ENCODE results near the gene PITHD1. TPM values are rescaled to one million over a fixed set of nuclear protein-coding genes. Genes with fewer than 3 reads are reported as not detected.
"Not testable (repeated sequence)": the region's sequence is repeated elsewhere in the genome, so short reads cannot be mapped to it uniquely, and the experiment has no call there.

PITHD1 gene
- total RNA-seq, 1 donor from 2014 or later, result 72.5 TPM

DNA sequence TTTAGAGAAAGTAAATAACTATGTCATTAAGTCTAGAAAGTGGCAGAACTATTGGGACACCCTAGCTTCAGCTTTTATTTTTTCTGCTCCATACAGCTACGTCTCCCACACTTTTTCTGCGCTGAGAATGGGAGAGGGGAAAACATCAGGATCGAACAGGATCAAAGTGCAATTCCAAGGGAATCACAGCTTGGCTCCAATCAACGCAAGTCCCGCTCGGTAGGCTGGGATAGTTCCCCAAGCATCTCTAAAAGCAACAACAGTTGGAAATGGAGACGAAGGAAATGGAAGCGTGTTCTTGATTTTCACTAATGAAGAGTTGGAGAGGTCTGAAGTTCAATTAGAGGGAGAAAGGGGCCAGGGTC is 46.5 kb downstream of the PITHD1 start:
- TF ChIP-seq EZH2phosphoT487 (IDR thresholded peaks at IDR 0.05), result no peak
- no peak for TF ChIP-seq EZH2 (IDR thresholded peaks at IDR 0.05)
- TF ChIP-seq, protein P1, sequence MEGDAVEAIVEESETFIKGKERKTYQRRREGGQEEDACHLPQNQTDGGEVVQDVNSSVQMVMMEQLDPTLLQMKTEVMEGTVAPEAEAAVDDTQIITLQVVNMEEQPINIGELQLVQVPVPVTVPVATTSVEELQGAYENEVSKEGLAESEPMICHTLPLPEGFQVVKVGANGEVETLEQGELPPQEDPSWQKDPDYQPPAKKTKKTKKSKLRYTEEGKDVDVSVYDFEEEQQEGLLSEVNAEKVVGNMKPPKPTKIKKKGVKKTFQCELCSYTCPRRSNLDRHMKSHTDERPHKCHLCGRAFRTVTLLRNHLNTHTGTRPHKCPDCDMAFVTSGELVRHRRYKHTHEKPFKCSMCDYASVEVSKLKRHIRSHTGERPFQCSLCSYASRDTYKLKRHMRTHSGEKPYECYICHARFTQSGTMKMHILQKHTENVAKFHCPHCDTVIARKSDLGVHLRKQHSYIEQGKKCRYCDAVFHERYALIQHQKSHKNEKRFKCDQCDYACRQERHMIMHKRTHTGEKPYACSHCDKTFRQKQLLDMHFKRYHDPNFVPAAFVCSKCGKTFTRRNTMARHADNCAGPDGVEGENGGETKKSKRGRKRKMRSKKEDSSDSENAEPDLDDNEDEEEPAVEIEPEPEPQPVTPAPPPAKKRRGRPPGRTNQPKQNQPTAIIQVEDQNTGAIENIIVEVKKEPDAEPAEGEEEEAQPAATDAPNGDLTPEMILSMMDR (IDR thresholded peaks at IDR 0.05), result no peak
- peak overlapping the region; percentile 87 for H3K9ac ChIP-seq
- peaks cover 17% of the 10 kb centered on the region for H3K79me2 ChIP-seq (ENCODE audit: low read depth)
- H3K4me3 Mint-ChIP-seq, result peak overlapping the region; percentile 98
- peaks cover 16% of the 10 kb centered on the region for H3K4me1 Mint-ChIP-seq
- H3K4me3 ChIP-seq, result peak overlapping the region; percentile 92
- H3K4me2 ChIP-seq, result peak overlapping the region; percentile 94
- peak; percentile 8 for DNase-seq (ENCODE audit: low spot score)
- H3F3A ChIP-seq (ENCODE audit: low read depth), result peaks cover 13% of the 10 kb centered on the region
- no peaks in the 10 kb centered on the region for H3K9me3 ChIP-seq (ENCODE audit: low read depth)
- peak overlapping the region; percentile 32 for H3K27ac ChIP-seq
- peaks cover 3% of the 10 kb centered on the region for H4K20me1 ChIP-seq (ENCODE audit: low read depth)
- H3K4me1 ChIP-seq, result peaks cover 6% of the 10 kb centered on the region
- no peaks in the 10 kb centered on the region for H3K27me3 Mint-ChIP-seq (ENCODE audit: insufficient read depth, low read depth)
- peak overlapping the region; percentile 52 for H2AFZ ChIP-seq (replicated peaks)
- H3K36me3 Mint-ChIP-seq, result no peaks in the 10 kb centered on the region
- no peaks in the 10 kb centered on the region for H3K36me3 ChIP-seq
- no peaks in the 10 kb centered on the region for H3K27me3 ChIP-seq
- H3K27ac Mint-ChIP-seq, result peak overlapping the region; percentile 96
- no peaks in the 10 kb centered on the region for H3K9me3 Mint-ChIP-seq

DNA sequence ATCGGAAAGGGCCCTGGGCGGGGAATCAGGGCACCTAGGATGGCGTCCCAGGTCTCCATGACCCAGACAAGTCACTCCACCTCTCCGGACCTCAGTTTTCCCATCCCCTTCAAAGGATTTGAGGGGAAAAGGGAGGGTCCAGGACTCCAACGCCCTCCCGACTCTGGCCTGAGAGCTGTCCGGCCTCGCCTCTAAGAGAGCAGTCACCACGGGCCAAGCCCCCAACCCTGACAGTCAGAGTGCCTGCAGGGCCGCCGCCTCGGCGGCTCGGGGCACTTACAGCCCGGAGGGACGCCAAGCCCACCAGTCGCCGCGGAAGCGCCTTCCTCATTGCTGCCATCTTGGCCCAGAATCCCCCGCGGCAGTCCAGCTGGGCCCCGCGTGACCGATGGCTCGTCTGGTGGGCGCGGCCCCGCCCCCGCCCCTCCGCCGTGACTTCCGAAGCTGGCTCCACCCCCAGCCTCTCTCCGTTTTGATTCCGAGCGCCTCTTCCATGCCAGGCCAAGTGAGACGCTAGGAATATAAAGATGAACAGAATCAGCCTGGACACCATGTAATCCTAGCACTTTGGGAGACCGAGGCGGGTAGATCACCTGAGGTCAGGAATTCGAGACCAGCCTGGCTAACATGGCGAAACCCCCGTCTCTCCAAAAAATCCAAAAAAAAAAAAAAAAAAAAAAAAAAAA is 47.0 kb downstream of the PITHD1 start, which contains the start of gene HMGCL:
TSS of gene HMGCL (minus strand) at position 354 of the 686 bp plus-strand sequence. CDS start at position 340, 14 bp downstream.
- Mint-ChIP-seq H3K9me3 (no peaks in the 10 kb centered on the region), H3K27me3 (ENCODE audit: insufficient read depth, low read depth) (no peaks in the 10 kb centered on the region), H3K36me3 (no peaks in the 10 kb centered on the region), H3K27ac (peak within 1 kb of the TSS; percentile 96), H3K4me1 (peaks cover 16% of the 10 kb centered on the region), H3K4me3 (peak within 1 kb of the TSS; percentile 98)
- Histone ChIP-seq H3K4me2 (peak within 1 kb of the TSS; percentile 94), H3K4me1 (peaks cover 9% of the 10 kb centered on the region), H3K36me3 (no peaks in the 10 kb centered on the region), H3K9me3 (ENCODE audit: low read depth) (no peaks in the 10 kb centered on the region), H2AFZ (replicated peaks) (peak within 1 kb of the TSS; percentile 52), H3K27ac (peak within 1 kb of the TSS; percentile 32), H3K27me3 (no peaks in the 10 kb centered on the region), H3K9ac (peak within 1 kb of the TSS; percentile 87), H3K79me2 (ENCODE audit: low read depth) (peaks cover 17% of the 10 kb centered on the region), H3K4me3 (peak within 1 kb of the TSS; percentile 92), H4K20me1 (ENCODE audit: low read depth) (peaks cover 3% of the 10 kb centered on the region), H3F3A (ENCODE audit: low read depth) (peaks cover 13% of the 10 kb centered on the region)
- no peak for TF ChIP-seq EZH2 (IDR thresholded peaks at IDR 0.05)
- DNase-seq (ENCODE audit: low spot score), result peak; percentile 93

- peaks cover 16% of the 10 kb centered on the region for H3K4me1 Mint-ChIP-seq
- no peaks in the 10 kb centered on the region for H3K27me3 Mint-ChIP-seq (ENCODE audit: insufficient read depth, low read depth)
- H3K36me3 ChIP-seq, result no peaks in the 10 kb centered on the region
- H3K4me2 ChIP-seq, result peak overlapping the region; percentile 94
- H3K27me3 ChIP-seq, result no peaks in the 10 kb centered on the region
- no peaks in the 10 kb centered on the region for H3K36me3 Mint-ChIP-seq
- TF ChIP-seq, protein P1 (IDR thresholded peaks at IDR 0.05), result no peak
- TF ChIP-seq EZH2phosphoT487 (IDR thresholded peaks at IDR 0.05), result no peak
- no peak for TF ChIP-seq EZH2 (IDR thresholded peaks at IDR 0.05)
- peaks cover 3% of the 10 kb centered on the region for H4K20me1 ChIP-seq (ENCODE audit: low read depth)
- H3F3A ChIP-seq (ENCODE audit: low read depth), result peaks cover 13% of the 10 kb centered on the region
- H3K4me1 ChIP-seq, result peaks cover 11% of the 10 kb centered on the region
- peak overlapping the region; percentile 29 for H2AFZ ChIP-seq (replicated peaks)
- H3K4me3 ChIP-seq, result peak overlapping the region; percentile 92
- peak overlapping the region; percentile 35 for H3K27ac Mint-ChIP-seq
- H3K9ac ChIP-seq, result no peak overlapping the region
- peaks cover 17% of the 10 kb centered on the region for H3K79me2 ChIP-seq (ENCODE audit: low read depth)
- no peaks in the 10 kb centered on the region for H3K9me3 ChIP-seq (ENCODE audit: low read depth)
- H3K27ac ChIP-seq, result no peak overlapping the region
- H3K4me3 Mint-ChIP-seq, result peak overlapping the region; percentile 98
- H3K9me3 Mint-ChIP-seq, result no peaks in the 10 kb centered on the region
- no peak for DNase-seq (ENCODE audit: low spot score)
These were observed 47.7 kb downstream of the PITHD1 start for GRCh38 chr1:23825762-23826522.

- H2AFZ ChIP-seq (replicated peaks); DNase-seq (ENCODE audit: low spot score); H3K4me3 ChIP-seq; H3K4me2 ChIP-seq; H3K27ac ChIP-seq; H3K27ac Mint-ChIP-seq; H3K36me3 Mint-ChIP-seq; H4K20me1 ChIP-seq (ENCODE audit: low read depth); H3K27me3 ChIP-seq; H3K4me3 Mint-ChIP-seq; H3K9me3 Mint-ChIP-seq; H3K9ac ChIP-seq; H3K9me3 ChIP-seq (ENCODE audit: low read depth); H3K36me3 ChIP-seq; H3K27me3 Mint-ChIP-seq (ENCODE audit: insufficient read depth, low read depth): not testable (repeated sequence)
- H3K4me1 Mint-ChIP-seq, result peaks cover 16% of the 10 kb centered on the region
- Histone ChIP-seq H3K79me2 (ENCODE audit: low read depth) (peaks cover 17% of the 10 kb centered on the region), H3K4me1 (peaks cover 11% of the 10 kb centered on the region), H3F3A (ENCODE audit: low read depth) (peaks cover 13% of the 10 kb centered on the region)
These were observed 48.4 kb downstream of the PITHD1 start for GRCh38 chr1:23826590-23826989.

Measured in neural progenitor cell (in vitro differentiated cells).